H54 (cell line): Measurements from ENCODE around the gene FXYD6.
"Not testable (repeated sequence)": the region's sequence is repeated elsewhere in the genome, so short reads cannot be mapped to it uniquely, and the experiment has no call there.

Source experiments
- DNase-seq: peaks from one replicate; pipeline ENCODE4 v3.0.0; 2011; ENCODE audit warnings: low spot score, mixed read lengths; ENCODE audit not compliant: insufficient read length
- FAIRE-seq: peaks from 3 replicates; lab custom pipeline; 2011; peaks lifted over from hg19 to GRCh38; lab: Jason Lieb, UNC
- POLR2A ChIP-seq: IDR thresholded peaks from 2 replicates; pipeline ENCODE4 v1.6.1; 2011; ENCODE audit warnings: low read depth, mild to moderate bottlenecking, low read length

FXYD6 gene

GRCh38 chr11:117874253-117874909 is 2.1 kb downstream of the FXYD6 start:
- no peak for FAIRE-seq
- DNase-seq = no peak
- no peak for TF ChIP-seq POLR2A

DNA sequence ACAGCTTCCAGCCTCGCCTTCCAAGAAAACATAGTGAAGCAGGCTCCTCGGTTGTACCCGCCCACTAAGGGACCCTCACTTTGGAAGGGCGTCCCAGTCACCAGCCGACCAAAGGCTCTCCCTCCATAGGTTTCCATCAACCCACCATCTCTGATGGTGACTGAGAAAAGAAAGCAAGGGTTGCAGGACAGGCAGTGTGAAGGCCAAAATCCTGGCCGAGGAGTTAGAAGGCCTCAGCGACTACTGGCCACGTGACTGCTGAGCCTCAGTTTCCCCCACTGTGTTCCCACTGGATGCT is 2.7 kb downstream of the FXYD6 start:
- no peak for TF ChIP-seq POLR2A
- FAIRE-seq (no peak), DNase-seq (no peak)

GRCh38 chr11:117872975-117873827 is 3.3 kb downstream of the FXYD6 start:
- no peak for FAIRE-seq

GRCh38 chr11:117872420-117872961 is 4.0 kb downstream of the FXYD6 start:
- FAIRE-seq (no peak), DNase-seq (no peak)
- TF ChIP-seq POLR2A = no peak

More at GRCh38 chr11:117872975-117873827, 3.3 kb downstream of the FXYD6 start:
- DNase-seq = no peak
- no peak for TF ChIP-seq POLR2A

DNA sequence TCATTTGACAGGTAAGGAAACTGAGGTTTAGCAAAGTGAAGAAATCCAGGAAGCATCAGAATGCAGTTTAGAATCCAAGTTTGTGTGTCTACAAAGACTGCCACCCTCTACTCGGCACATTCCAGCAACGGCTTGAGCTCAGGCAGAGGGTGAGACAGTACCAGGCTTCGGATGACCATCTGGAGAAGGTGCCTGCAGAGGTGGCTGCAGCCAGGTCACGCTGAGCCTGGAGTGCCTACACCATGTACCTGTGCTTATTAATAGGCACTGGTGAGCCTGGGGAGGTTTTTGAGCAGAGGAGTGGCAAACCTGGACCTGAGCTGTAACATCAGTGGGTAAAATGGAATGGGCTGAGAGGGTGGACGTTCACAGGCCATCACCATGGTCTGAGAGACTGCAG is 4.7 kb downstream of the FXYD6 start:
- FAIRE-seq = no peak
- no peak for DNase-seq

DNA sequence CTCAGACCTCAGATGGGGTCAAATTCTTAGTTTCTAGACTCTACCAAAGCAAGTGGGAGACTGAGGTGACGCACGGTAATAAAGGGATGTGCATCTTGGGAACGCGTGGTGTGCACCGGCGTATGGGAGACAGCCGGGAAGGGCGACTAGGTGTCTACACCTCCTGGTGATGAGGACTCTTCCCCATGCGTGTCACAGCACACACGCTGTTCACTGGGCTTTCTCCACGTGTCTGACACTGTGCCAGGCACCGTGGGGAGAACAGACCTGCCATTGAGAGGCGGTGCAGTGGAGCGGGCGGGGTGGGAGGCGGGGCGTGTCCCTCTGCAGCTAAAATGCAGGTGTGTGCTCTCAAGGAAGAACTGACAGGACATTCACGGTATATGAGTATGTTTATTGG is 5.3 kb downstream of the FXYD6 start:
- no peak for TF ChIP-seq POLR2A
- FAIRE-seq = no peak
- no peak for DNase-seq

More for the DNA sequence above, 4.7 kb downstream of the FXYD6 start:
- no peak for TF ChIP-seq POLR2A

GRCh38 chr11:117870103-117870952 is 6.1 kb downstream of the FXYD6 start:
- no peak for TF ChIP-seq POLR2A
- no peak for FAIRE-seq
- no peak for DNase-seq

DNA sequence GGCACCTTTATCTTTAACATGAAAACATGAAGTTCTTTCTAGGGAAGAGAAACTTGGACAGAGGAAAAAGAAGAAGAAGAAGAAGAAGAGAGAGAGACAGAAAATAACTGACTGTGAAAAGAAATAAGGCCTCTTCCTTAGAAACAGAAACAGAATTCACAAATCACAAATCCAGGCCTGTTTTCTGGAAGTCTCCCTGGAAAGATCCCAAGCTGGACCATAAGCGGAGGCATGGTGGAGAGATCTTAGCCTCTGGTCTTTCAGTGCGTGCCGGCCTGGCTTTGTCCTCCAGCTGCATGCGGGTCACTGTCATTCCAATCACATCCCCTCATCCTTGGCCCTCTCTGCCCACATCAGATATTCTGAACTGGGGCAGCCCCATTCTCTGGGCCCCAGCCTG is 6.9 kb downstream of the FXYD6 start:
- no peak for TF ChIP-seq POLR2A
- no peak for FAIRE-seq
- no peak for DNase-seq

GRCh38 chr11:117868815-117869561 is 7.5 kb downstream of the FXYD6 start:
- no peak for TF ChIP-seq POLR2A
- DNase-seq (no peak), FAIRE-seq (no peak)

DNA sequence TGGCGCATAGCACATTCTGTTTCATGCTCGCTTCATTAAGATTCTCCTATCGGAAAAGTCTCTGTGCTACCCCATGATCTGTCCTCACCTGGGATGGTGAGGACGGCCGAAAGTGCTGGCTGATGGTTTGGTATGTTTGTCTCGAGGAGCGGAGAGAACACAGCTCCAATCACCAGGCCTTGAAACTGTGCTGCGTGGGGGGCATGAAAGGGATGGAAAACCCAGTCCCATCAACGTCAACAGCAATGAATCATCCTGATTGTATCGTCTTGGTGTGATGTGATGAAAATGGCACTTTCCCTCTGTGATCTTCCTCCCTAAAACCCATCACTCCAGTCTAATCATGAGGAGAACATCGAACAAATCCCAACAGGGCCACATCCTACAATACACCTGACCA is 8.4 kb downstream of the FXYD6 start:
- DNase-seq (no peak), FAIRE-seq (no peak)
- TF ChIP-seq POLR2A = no peak

DNA sequence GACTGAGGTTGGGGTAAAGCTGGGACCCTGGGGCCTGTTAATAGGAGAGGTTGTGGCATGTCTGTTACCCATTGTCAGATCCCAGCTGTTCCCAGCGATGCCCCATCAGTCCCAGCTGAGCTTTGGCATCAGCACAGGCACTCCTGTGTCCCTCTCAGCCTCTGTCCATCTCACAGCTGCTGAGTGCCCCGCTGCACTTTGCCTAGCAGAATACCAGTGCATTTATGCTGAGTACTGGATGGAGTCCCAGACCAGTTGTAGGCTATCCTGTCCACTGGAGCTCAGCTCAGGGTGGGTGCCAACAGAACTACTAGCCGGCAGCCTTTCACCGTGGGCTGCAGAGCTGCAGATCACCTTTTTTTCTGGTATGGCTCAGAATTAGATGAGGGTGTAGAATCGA is 9.9 kb downstream of the FXYD6 start:
- no peak for TF ChIP-seq POLR2A
- FAIRE-seq (no peak), DNase-seq (no peak)

DNA sequence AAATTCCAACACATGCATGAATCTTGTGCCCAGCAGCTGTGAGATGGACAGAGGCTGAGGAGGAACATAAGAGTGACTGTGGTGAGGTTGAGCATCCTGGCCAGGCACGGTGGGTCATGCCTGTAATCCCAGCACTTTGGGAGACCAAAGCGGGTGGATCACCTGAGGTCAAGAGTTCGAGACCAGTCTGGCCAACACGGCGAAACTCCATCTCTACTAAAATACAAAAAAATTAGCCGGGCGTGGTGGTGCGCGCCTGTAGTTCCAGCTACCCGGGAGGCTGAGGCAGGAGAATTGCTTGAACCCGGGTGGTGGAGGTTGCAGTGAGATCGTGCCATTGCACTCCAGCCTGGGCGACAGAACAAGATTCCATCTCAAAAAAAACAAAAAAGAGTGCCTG is 10.9 kb downstream of the FXYD6 start:
- DNase-seq, FAIRE-seq: not testable (repeated sequence)

GRCh38 chr11:117863383-117863782 is 13.1 kb downstream of the FXYD6 start:
- DNase-seq = no peak
- no peak for TF ChIP-seq POLR2A
- no peak for FAIRE-seq

DNA sequence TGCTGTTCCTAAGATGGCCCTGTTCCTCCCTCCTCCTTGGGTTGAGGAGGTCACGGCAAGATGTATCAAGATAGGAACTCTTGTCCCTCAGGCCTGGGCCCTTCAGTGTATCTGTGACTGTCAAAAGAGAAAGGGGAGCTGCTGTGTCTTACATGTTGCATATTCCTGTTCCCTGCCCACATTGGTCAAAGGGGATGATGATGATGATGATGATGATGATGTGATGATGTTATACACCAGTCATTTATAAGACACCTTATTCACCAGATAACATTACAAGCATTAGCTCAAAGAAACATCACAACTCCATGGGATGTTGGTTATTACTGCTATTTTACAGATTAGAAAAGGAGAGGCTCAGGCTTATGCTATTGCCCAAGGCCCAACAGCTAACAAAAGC is 13.7 kb downstream of the FXYD6 start:
- no peak for DNase-seq
- FAIRE-seq = no peak
- no peak for TF ChIP-seq POLR2A
